ENCODE data around the gene ALDH1A2.
A peak's percentile ranks its signal among the peaks of the same experiment; 100 is the strongest.
"Not testable (repeated sequence)": the region's sequence is repeated elsewhere in the genome, so short reads cannot be mapped to it uniquely, and the experiment has no call there.

The ALDH1A2 gene

DNA sequence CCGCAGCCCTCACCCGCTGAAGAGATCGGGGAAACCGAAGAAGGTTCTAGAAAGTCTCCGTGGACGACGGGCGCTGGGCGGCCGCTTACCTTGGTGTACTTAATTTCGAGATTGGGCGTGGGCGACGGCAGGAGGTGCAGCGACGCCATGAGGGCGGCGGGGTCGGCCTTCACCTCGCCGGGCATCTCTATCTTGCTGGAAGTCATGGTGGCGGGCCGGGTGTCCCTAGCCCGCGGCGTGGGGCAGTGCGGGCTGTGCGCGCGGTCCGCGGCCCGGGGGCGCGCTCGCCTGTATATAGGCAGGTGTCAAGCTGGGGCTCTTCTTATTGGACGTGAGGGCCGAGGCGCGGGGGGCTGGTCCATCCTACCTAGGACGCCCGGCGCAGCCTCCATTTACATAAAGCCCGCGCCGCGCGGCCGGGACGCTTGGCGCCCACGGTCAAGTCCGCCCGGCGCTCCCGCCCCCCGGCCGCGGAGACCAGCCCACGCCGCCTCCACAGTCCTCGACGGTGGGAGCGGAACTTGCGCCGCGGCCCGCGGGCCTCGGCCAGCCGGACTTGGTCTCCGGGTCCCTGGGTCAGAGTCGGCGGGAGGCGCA, at the start of gene ALDH1A2:
TSS of gene ALDH1A2 (minus strand) at position 267 of the 597 bp plus-strand sequence. CDS start at position 206, 61 bp downstream.
- no peak for DNase-seq

DNA sequence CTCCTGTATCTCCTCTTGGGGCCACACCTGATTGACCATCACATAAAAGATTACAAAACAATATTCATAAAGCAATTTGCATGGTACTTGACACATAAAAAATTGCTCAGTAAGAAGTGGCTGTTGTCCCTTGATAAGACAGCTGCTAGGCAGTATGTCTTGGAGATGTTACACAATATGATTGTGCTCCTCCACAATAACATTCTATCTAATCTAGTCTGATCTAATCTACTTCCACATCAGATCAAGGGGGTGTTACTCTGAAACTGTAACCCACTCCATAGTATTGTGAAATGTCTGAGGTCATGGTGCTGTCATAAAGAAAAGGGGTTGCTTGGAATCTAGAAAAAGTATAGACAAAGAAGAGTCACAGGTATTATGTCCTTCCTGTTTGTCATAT, 49.3 kb upstream of the ALDH1A2 start:
- DNase-seq: no peak

- DNase-seq: no peak
Observed at GRCh38 chr15:58114388-58114787, 48.9 kb upstream of the ALDH1A2 start.

DNA sequence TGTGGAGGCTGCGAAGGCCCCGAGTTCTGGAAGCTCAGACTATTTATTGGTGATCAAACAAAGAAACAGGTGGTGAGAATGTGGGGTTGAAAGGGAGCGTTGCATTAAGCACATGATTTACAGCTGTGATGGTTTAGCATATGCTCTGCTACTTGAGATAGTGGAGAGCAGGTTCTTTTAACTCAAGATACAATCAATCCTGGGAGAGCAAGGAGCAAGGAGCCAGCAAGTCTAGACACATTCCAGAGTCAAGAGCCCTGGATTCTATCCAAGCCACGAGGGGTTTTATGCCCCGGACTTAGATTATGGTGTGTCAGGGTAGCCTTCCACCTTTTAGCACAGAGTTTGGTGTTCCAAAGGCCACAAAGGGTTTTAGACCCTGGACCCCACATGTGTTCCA, 47.8 kb upstream of the ALDH1A2 start:
- peak; percentile 2 for DNase-seq

DNA sequence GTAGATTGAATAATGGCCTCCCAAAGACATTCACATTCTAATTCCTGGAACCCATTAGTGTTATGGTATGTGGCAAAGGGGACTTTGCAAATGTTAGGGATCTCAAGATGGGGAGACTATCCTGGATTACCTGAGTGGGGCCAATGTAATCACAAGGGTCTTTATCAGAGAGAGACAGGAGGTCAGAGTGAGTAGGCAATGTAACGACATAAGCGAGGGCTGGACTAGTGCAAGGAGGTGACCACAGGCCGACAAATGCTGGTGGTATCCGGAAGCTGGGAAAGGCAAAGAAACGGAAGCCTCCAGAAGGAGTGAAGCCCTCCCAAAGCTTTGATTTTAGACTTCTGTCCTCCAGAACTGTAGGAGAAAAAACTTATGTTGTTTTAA, 46.2 kb upstream of the ALDH1A2 start:
- no peak for DNase-seq

DNA sequence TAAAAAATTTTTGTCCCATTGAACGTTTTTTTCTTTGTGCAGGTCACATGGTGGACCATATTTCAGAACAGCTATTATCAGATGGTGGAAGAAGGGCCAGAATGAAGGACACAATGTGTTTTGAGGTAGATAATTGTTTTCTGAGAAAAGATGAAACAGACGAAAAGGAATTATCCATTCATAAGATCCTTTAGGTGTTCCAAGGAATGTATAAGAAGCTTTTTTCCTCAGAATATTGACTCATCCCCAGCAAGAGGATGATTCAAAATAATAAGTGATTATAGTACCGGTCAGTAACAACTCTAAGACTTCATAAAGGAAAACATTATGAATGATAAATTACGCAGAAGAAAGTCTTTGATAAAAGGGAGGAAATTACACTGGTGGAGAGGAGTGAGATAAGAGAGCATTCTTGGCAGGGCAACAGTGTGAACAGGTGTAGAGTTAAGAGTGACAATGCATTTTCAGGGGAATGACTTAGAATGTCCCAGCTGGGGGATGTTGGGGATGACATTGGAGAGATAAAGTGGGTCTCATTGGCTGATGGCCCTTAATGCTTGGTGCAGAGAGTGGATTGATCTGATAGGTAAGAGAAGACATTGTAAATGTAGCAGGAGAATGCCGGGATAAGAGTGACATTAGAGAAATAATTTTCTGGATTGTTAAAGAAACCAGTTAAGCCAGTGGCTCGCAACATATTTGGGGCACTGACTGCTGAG, 45.6 kb upstream of the ALDH1A2 start:
- DNase-seq: no peak

DNA sequence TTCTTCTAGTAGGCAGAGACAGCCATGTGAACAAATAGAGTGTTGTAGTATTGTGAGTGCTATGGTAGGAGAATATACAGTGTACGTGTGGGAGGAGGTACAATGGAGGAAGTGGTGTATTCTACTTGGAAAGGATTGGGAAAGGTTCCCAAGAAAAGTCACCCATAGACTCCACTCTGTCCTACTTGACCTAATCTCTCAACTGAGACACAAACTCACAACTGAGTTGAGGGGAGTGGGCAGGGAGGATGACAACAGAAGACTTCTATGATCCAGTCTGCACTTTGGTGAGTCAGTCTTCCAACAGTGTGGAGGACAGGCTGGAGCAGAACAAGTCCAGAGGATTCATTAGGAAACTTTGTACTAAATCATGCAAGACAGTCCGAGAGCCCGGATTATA, 43.9 kb upstream of the ALDH1A2 start:
- DNase-seq: no peak

DNA sequence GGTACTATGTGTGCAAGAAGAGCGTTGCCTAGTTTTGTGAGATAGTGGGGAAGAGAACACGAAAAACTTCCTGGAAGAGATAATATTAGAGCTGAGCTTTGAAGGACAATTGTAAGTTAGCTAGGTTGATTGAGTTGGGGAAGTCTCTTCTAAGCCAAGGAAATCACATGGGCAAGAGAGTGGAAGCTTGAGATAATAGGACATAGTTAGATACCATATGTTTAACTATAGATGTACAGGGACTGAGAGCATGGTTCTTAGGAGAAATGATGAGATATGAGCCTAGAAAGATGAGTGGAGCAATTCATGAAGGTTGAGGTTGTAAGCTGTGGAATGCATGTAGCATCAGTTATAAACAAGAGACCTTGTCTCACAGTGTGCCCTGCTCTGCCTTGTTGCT, 42.6 kb upstream of the ALDH1A2 start:
- DNase-seq: no peak

DNA sequence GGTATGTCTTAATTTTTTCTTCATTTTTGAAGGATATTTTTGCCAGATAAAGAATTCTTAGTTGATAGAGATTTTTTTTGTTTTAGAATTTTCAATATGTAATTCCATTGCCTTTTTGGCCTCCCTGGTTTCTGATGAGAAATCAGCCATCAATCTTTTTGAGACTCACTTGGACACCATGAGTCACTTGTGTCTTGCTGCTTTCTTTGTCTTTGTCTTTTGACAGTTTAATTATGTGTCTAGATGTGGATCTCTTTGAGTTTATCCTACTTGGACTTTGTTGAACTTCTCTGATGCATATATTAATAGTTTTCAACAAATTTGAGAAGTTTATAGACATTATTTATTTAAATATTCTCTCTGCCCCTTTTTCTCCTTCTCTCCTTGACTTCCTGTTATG, 38.0 kb upstream of the ALDH1A2 start:
- no peak for DNase-seq

GRCh38 chr15:58096529-58097084, 31.1 kb upstream of the ALDH1A2 start:
- no peak for DNase-seq

DNA sequence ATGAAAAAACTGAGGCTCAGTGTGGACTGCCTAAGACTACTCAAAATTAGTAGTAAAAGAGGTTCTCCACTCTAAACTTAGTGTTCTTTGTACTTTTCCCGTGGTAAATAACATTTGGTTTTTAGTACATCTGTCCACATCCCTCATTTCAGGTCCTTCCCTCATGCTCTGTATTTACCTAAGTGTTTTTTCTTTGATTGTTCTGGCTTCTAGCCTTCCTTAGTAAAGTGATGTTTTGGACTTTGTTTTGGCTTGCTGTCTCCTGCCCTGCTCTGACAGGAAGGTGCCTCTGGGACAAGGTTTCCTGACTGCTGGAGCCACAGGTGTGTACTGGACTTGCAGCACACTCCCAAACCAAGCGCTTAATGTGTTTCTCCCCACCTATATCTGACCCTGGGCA, 29.9 kb upstream of the ALDH1A2 start:
- no peak for DNase-seq

DNA sequence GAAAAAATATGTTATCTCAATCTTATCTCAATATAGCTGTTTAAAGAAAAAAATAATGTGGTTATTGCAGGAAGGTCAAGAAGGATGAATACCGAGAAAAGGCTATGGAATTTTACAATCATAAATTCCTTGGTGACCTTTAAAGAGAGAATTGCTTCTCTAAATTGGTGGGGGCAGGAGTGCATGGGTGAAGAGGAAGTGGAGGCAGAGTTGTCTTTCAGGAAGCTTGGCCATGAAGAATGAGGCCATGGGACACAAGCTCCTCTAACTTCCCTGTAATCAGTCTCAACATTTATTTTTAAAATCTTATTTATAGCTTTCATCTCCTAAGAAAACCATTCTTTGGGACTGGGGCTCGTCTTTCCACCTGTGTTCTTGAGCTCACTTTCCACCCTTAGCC, 22.4 kb upstream of the ALDH1A2 start:
- DNase-seq: no peak

DNA sequence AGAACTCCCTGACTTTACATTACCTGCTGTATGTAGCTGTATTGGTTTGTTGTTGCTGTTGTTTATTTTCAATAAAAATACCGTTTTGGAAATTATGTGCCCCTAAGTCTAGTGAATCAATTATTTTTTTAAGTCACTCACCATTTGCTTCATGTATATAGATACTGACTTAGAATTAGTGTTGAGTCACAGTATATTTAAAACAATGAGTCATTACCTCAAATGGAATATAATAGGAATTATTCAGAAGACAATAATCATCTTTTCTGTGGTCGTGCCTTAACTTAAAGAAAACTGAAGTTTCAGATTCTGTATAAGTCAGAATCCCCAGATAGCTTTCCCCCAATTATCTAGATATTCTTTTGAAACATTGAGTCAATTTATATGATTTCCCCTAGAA, 21.0 kb upstream of the ALDH1A2 start:
- no peak for DNase-seq

DNA sequence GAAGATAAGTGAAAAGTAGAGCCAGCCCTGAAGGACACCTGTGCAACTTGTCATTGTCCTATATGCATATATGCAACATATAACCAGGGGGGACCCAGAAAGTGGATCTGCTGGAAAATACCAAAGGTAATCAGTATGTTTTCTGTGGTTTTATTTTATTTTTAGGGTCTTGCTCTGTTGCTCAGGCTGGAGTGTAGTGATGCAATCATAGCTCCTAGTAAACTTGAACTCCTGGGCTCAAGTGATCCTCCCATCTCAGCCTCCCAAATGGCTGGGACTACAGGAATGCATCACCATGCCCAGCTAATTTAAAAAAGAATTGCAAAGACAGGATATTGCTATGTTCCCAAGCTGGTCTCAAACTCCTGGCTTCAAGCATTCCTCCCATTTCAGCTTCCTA, 18.0 kb upstream of the ALDH1A2 start:
- no peak for DNase-seq

- no peak for DNase-seq
Observed at GRCh38 chr15:58081891-58082290, 16.4 kb upstream of the ALDH1A2 start.

DNA sequence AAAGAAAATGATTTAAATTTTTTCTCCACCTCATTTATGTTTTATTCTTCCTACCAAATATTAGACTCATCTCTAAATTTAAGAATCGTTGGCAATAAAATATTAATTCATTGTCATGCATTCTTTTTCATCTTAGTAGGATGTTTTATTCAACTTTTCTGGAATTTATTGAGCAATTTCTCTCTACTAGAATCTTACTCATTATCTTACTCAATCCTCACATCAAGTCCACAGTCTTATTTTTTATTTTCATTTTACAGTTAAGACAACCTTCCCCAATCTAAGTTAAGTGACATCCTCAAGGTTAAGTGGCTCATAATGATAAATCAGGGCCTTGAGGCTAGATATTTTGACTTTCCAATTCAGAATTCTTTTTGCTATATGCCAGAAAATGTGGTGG, 15.9 kb upstream of the ALDH1A2 start:
- DNase-seq: no peak

DNA sequence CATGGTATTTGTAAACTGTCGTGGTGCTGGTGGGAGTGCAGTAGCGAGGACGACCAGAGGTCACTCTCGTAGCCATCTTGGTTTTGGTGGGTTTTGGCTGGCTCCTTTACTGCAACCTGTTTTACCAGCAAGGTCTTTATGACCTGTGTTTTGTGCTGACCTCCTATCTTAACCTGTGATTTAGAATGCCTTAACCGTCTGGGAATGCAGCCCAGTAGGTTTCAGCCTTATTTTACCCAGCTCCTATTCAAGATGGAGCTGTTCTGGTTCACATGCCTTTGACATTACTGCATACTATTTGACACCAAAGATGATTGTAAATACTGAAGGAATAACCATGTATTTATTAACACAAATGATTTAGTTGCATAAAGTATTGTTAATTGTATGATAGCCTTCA, 15.4 kb upstream of the ALDH1A2 start:
- not testable (repeated sequence) for DNase-seq

DNA sequence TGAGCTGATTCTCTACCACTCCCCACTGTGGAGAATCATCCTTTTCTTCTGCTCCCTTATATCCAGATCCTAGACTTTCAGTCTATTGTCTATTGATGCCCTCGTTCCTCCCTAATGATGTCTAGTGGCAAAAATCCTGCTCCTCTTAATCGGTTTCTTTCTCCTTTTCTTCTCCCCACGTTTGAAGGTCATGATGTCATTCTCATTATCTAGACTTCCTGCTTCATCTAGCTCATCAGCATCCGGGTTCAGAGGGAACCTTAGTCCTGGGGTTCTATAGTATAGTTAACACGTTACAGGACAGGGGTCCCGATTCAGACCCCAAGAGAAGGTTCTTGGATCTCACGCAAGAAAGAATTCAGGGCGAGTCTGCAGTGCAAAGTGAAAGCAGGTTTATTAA, 14.9 kb upstream of the ALDH1A2 start:
- no peak for DNase-seq

DNA sequence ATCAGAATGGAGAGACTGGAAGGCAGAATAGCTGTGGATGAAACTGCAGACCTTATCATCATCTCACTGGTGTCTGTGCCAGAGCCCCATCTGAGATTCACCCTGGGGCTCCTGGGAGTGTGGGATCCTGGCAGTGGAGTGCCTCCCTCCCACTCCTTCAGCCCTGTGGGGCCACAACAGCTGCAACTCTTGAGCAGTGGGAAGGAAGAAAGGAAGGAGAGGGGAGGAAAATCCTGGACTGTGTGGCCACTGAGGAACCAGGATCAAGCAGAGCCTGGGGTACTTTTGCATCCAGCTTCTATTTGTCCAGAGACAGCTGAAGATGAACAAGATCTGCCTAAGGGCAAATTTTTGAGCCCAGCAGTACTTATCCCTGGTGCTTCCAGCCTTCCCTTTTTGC, 13.1 kb upstream of the ALDH1A2 start:
- no peak for DNase-seq

- peak; percentile 16 for DNase-seq
Observed at GRCh38 chr15:58077427-58077826, 11.9 kb upstream of the ALDH1A2 start.

- DNase-seq: no peak
Observed at GRCh38 chr15:58074452-58074851, 8.9 kb upstream of the ALDH1A2 start.

- peak; percentile 2 for DNase-seq
Observed at GRCh38 chr15:58070801-58071418, 5.4 kb upstream of the ALDH1A2 start.

- DNase-seq: no peak
Observed at GRCh38 chr15:58069008-58069407, 3.5 kb upstream of the ALDH1A2 start.
